GM23338 (cell line): ENCODE data around the gene IFITM10. TPM values are rescaled to one million over a fixed set of nuclear protein-coding genes. Genes with fewer than 3 reads are reported as not detected.

Experiments used
- ATAC-seq: fragments of 200-7000 bp; cut with Tn5 transposase; 3 replicates; pipeline ENCODE4 v1.9.1; 2020
- DNase-seq: peaks from one replicate; pipeline ENCODE4 v3.0.0-alpha.2; 2015; ENCODE audit warnings: low spot score
- H2AFZ ChIP-seq: fragments of 200-600 bp; sonication (generic); 2 replicates; pipeline ENCODE4 v1.8.0; 2016; ENCODE audit warnings: antibody characterized with exemption, mild to moderate bottlenecking, moderate library complexity
- H3F3A ChIP-seq: fragments of 200-600 bp; sonication (generic); replicated peaks from 2 replicates; pipeline ENCODE4 v1.8.0; 2017; ENCODE audit warnings: antibody characterized with exemption, mixed run types, low read depth
- H3K27ac ChIP-seq: fragments of 200-600 bp; sonication (generic); 2 replicates; pipeline ENCODE4 v1.6.1; 2016; ENCODE audit warnings: low read depth
- H3K27me3 ChIP-seq: fragments of 200-600 bp; sonication (generic); 2 replicates; pipeline ENCODE4 v1.8.0; 2016; ENCODE audit warnings: mild to moderate bottlenecking, mixed run types, moderate library complexity; ENCODE audit not compliant: insufficient read depth
- H3K36me3 ChIP-seq: fragments of 200-600 bp; sonication (generic); 2 replicates; pipeline ENCODE4 v1.8.0; 2016; ENCODE audit warnings: mild to moderate bottlenecking; ENCODE audit not compliant: insufficient read depth
- H3K4me1 ChIP-seq: fragments of 200-600 bp; sonication (generic); 2 replicates; pipeline ENCODE4 v1.8.0; 2016; ENCODE audit warnings: mild to moderate bottlenecking, moderate library complexity; ENCODE audit not compliant: insufficient read depth
- H3K4me2 ChIP-seq: fragments of 200-600 bp; sonication (generic); 2 replicates; pipeline ENCODE4 v1.7.1; 2017; ENCODE audit warnings: mixed run types
- H3K4me3 ChIP-seq: fragments of 200-600 bp; sonication (generic); 2 replicates; pipeline ENCODE4 v1.6.1; 2016; ENCODE audit warnings: mixed run types
- H3K79me2 ChIP-seq: fragments of 200-600 bp; sonication (generic); replicated peaks from 2 replicates; pipeline ENCODE4 v1.8.0; 2017; ENCODE audit warnings: mild to moderate bottlenecking; ENCODE audit not compliant: insufficient read depth
- H3K9me2 ChIP-seq: fragments of 200-600 bp; sonication (generic); 2 replicates; pipeline ENCODE4 v1.8.0; 2017; ENCODE audit not compliant: insufficient read depth
- H4K20me1 ChIP-seq: fragments of 200-600 bp; sonication (generic); replicated peaks from 2 replicates; pipeline ENCODE4 v1.8.0; 2017; ENCODE audit warnings: mild to moderate bottlenecking; ENCODE audit not compliant: insufficient read depth
- H3K27ac Mint-ChIP-seq: 2 replicates; pipeline ENCODE4 v1.8.0; 2020; ENCODE audit warnings: inconsistent platforms, mild to moderate bottlenecking, moderate library complexity, mixed read lengths
- H3K27me3 Mint-ChIP-seq: 3 replicates; pipeline ENCODE4 v1.8.0; 2022; ENCODE audit warnings: low read depth, mild to moderate bottlenecking, moderate library complexity, mixed read lengths, inconsistent platforms; ENCODE audit not compliant: insufficient read depth, poor library complexity
- H3K36me3 Mint-ChIP-seq: 3 replicates; pipeline ENCODE4 v1.8.0; 2021; ENCODE audit warnings: low read depth, mild to moderate bottlenecking, inconsistent platforms, moderate library complexity, mixed read lengths
- H3K4me1 Mint-ChIP-seq: 3 replicates; pipeline ENCODE4 v1.8.0; 2020; ENCODE audit warnings: mild to moderate bottlenecking, inconsistent platforms, mixed read lengths
- H3K4me3 Mint-ChIP-seq: 3 replicates; pipeline ENCODE4 v1.8.0; 2021; ENCODE audit warnings: moderate library complexity, mild to moderate bottlenecking, inconsistent platforms, mixed read lengths
- H3K9me3 Mint-ChIP-seq: 3 replicates; pipeline ENCODE4 v1.8.0; 2020; ENCODE audit warnings: moderate library complexity, mild to moderate bottlenecking, inconsistent platforms, mixed read lengths
- EZH2 ChIP-seq: fragments of 200-600 bp; sonication (generic); IDR thresholded peaks from one replicate; pipeline ENCODE4 v1.8.0; 2017; ENCODE audit warnings: antibody characterized with exemption, mild to moderate bottlenecking, low read depth; ENCODE audit not compliant: unreplicated experiment
- EZH2phosphoT487 ChIP-seq: fragments of 200-600 bp; sonication (generic); IDR thresholded peaks from one replicate; pipeline ENCODE4 v1.8.1; 2018; ENCODE audit warnings: antibody characterized with exemption; ENCODE audit not compliant: unreplicated experiment
- NANOG ChIP-seq: IDR thresholded peaks from 2 replicates; pipeline ENCODE4 v1.6.1; 2016; ENCODE audit warnings: antibody characterized with exemption, borderline replicate concordance
- STAT1 ChIP-seq: IDR thresholded peaks from one replicate; pipeline ENCODE4 v1.6.1; 2016; ENCODE audit warnings: antibody characterized with exemption; ENCODE audit not compliant: unreplicated experiment
- ZNF331 ChIP-seq: fragments of 250-450 bp; sonication (Bioruptor Pico); IDR thresholded peaks from 2 replicates; pipeline ENCODE4 v1.5.0; 2020; ENCODE audit warnings: low read depth, mild to moderate bottlenecking, moderate library complexity
- polyA plus RNA-seq: library from polyadenylated mRNA; unstranded; fragments of >200 nt; fragmentation: Nextera tagmentation; extraction: Ambion mirVana; gene quantifications from 2 replicates; pipeline ENCODE4 v1.2.1, GENCODE V29; 2016
- total RNA-seq: library from RNA; depleted of rRNA; stranded (reverse); fragments of >200 nt; shearing (Covaris generic); gene quantifications from 2 replicates; pipeline ENCODE4 v1.2.3, GENCODE V29; 2014
- TF ChIP-seq, protein P1 (sequence below): IDR thresholded peaks from 2 replicates; pipeline ENCODE4 v1.6.1; 2016; ENCODE audit warnings: antibody characterized with exemption
- TF ChIP-seq, protein P2 (sequence below), 2 experiments: fragments of 200-600 bp in 1 of 2; sonication (generic) in 1 of 2; conservative IDR thresholded peaks; 2 replicates each; pipeline versions ENCODE4 v1.5.1 to v1.6.1; 2016 to 2017; ENCODE audit warnings: antibody characterized with exemption in 2 of 2, low read depth in 2 of 2, mild to moderate bottlenecking in 2 of 2, moderate library complexity in 1 of 2

The IFITM10 gene
- total and polyA plus RNA-seq, 2 experiments from 2014 or later: 0.06 TPM; not detected in 1

- Mint-ChIP-seq H3K9me3 (peaks cover 9% of the 10 kb centered on the region), H3K4me1 (peaks cover 11% of the 10 kb centered on the region; the same call in 2 of the 3 replicates), H3K27me3 (peaks cover 35% of the 10 kb centered on the region), H3K4me3 (peak overlapping the region; percentile 45), H3K36me3 (peaks cover 7% of the 10 kb centered on the region), H3K27ac (no peak overlapping the region)
- ATAC-seq (peak; percentile 10), DNase-seq (no peak)
- Histone ChIP-seq H4K20me1 (no peaks in the 10 kb centered on the region), H3K4me1 (no peaks in the 10 kb centered on the region; the same call in 1 of the 2 replicates), H3F3A (peaks cover 9% of the 10 kb centered on the region; the same call in 1 of the 2 replicates), H3K27me3 (peaks cover 36% of the 10 kb centered on the region), H3K4me2 (peak overlapping the region; percentile 88), H3K79me2 (no peaks in the 10 kb centered on the region), H3K9me2 (no peaks in the 10 kb centered on the region), H3K27ac (no peak overlapping the region), H3K4me3 (peak overlapping the region; percentile 62), H3K36me3 (no peaks in the 10 kb centered on the region), H2AFZ (no peak overlapping the region)
- TF ChIP-seq, protein P1, sequence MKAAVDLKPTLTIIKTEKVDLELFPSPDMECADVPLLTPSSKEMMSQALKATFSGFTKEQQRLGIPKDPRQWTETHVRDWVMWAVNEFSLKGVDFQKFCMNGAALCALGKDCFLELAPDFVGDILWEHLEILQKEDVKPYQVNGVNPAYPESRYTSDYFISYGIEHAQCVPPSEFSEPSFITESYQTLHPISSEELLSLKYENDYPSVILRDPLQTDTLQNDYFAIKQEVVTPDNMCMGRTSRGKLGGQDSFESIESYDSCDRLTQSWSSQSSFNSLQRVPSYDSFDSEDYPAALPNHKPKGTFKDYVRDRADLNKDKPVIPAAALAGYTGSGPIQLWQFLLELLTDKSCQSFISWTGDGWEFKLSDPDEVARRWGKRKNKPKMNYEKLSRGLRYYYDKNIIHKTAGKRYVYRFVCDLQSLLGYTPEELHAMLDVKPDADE: no peak
- TF ChIP-seq EZH2 (no peak), STAT1 (no peak), ZNF331 (CRISPR knock-in tag) (no peak)
These were observed 722 bp downstream of the IFITM10 start for GRCh38 chr11:1749395-1750351.

GRCh38 chr11:1748636-1749394 lies 1.6 kb downstream of the IFITM10 start:
- peak; percentile 48 for ATAC-seq
- DNase-seq: peak; percentile 52
- H3F3A ChIP-seq: peaks cover 9% of the 10 kb centered on the region; the same call in 1 of the 2 replicates
- peak overlapping the region; percentile 76; the same call in 1 of the 2 replicates for H2AFZ ChIP-seq
- Mint-ChIP-seq H3K9me3 (peaks cover 9% of the 10 kb centered on the region), H3K36me3 (peaks cover 7% of the 10 kb centered on the region), H3K27ac (no peak overlapping the region), H3K27me3 (peaks cover 35% of the 10 kb centered on the region), H3K4me3 (peak overlapping the region; percentile 73), H3K4me1 (peaks cover 11% of the 10 kb centered on the region; the same call in 2 of the 3 replicates)
- H3K9me2 ChIP-seq: no peaks in the 10 kb centered on the region
- no peak overlapping the region for H3K27ac ChIP-seq
- H3K4me2 ChIP-seq: peak overlapping the region; percentile 88
- no peaks in the 10 kb centered on the region for H3K36me3 ChIP-seq
- no peaks in the 10 kb centered on the region; the same call in 1 of the 2 replicates for H3K4me1 ChIP-seq
- no peaks in the 10 kb centered on the region for H3K79me2 ChIP-seq
- H4K20me1 ChIP-seq: no peaks in the 10 kb centered on the region
- H3K4me3 ChIP-seq: peak overlapping the region; percentile 62
- H3K27me3 ChIP-seq: peaks cover 36% of the 10 kb centered on the region
- TF ChIP-seq STAT1: no peak
- no peak for TF ChIP-seq EZH2phosphoT487
- TF ChIP-seq, protein P1: no peak
- TF ChIP-seq NANOG: no peak
- TF ChIP-seq, protein P2, sequence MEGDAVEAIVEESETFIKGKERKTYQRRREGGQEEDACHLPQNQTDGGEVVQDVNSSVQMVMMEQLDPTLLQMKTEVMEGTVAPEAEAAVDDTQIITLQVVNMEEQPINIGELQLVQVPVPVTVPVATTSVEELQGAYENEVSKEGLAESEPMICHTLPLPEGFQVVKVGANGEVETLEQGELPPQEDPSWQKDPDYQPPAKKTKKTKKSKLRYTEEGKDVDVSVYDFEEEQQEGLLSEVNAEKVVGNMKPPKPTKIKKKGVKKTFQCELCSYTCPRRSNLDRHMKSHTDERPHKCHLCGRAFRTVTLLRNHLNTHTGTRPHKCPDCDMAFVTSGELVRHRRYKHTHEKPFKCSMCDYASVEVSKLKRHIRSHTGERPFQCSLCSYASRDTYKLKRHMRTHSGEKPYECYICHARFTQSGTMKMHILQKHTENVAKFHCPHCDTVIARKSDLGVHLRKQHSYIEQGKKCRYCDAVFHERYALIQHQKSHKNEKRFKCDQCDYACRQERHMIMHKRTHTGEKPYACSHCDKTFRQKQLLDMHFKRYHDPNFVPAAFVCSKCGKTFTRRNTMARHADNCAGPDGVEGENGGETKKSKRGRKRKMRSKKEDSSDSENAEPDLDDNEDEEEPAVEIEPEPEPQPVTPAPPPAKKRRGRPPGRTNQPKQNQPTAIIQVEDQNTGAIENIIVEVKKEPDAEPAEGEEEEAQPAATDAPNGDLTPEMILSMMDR (conservative IDR thresholded peaks at IDR 0.05; ENCODE audit: low read depth in 2 of 2): no peak
